Peyer's patch (tissue), 4 donors: Measurements from ENCODE around the gene EYA2. TPM values are rescaled to one million over a fixed set of nuclear protein-coding genes. Genes with fewer than 3 reads are reported as not detected.

ENCODE experiments used
- DNase-seq, 3 donors: peaks; one replicate each; pipeline ENCODE4 v3.0.0-alpha.2; 2017 to 2019
- H3K27ac ChIP-seq, 4 donors: fragments of 200-600 bp; sonication (generic); one replicate each; pipeline ENCODE4 v1.5.1; 2016 to 2019
- H3K27me3 ChIP-seq, 2 donors: fragments of 200-600 bp; sonication (generic); one replicate each; pipeline ENCODE4 v1.5.1; 2019
- H3K36me3 ChIP-seq, 3 donors: fragments of 200-600 bp; sonication (generic); one replicate each; pipeline ENCODE4 v1.5.1; 2016 to 2019
- H3K4me1 ChIP-seq, 4 donors: fragments of 200-600 bp; sonication (generic); one replicate each; pipeline ENCODE4 v1.5.1; 2016 to 2019
- H3K4me3 ChIP-seq, 4 donors: fragments of 200-600 bp; sonication (generic); 1 replicate in 3 of 4; 2 replicates in 1 of 4; pipeline ENCODE4 v1.5.1; 2016 to 2019; ENCODE audit warnings: mild to moderate bottlenecking in 1 of 4
- H3K9me3 ChIP-seq, 4 donors: fragments of 200-600 bp; sonication (generic); one replicate each; pipeline ENCODE4 v1.5.1; 2016 to 2019; ENCODE audit warnings: mild to moderate bottlenecking in 1 of 4
- POLR2A ChIP-seq, 2 donors: fragments of 450-650 bp; IDR thresholded peaks; one replicate each; pipeline ENCODE4 v1.5.1; 2017; ENCODE audit warnings: antibody characterized with exemption in 2 of 2, mild to moderate bottlenecking in 2 of 2, moderate library complexity in 2 of 2
- total RNA-seq, 4 donors: library from RNA; depleted of rRNA; stranded (reverse); fragments of >200 nt; gene quantifications; one replicate each; pipeline ENCODE4 v1.1.0, GENCODE V29; 2016
- TF ChIP-seq, protein P1 (sequence below), 6 experiments: fragments of 450-650 bp in 4 of 6; fragments of 200-600 bp in 2 of 6; sonication (generic) in 1 of 6; IDR thresholded peaks; one replicate each; pipeline ENCODE4 v1.5.1; 2017 to 2019; ENCODE audit warnings: antibody characterized with exemption in 6 of 6, mild to moderate bottlenecking in 3 of 6, moderate library complexity in 1 of 6

Gene EYA2
- total RNA-seq, 4 donors from 2014 or later: 0.40 to 1.7 TPM; not detected in 2

- no peak for DNase-seq
- Histone ChIP-seq H3K4me3 (no peak overlapping the region), H3K36me3 (no peaks in the 10 kb centered on the region), H3K27me3 (no peaks in the 10 kb centered on the region), H3K9me3 (no peaks in the 10 kb centered on the region), H3K4me1 (no peaks in the 10 kb centered on the region), H3K27ac (no peak overlapping the region)
- TF ChIP-seq POLR2A (IDR thresholded peaks at IDR 0.05): no peak
- TF ChIP-seq, protein P1, sequence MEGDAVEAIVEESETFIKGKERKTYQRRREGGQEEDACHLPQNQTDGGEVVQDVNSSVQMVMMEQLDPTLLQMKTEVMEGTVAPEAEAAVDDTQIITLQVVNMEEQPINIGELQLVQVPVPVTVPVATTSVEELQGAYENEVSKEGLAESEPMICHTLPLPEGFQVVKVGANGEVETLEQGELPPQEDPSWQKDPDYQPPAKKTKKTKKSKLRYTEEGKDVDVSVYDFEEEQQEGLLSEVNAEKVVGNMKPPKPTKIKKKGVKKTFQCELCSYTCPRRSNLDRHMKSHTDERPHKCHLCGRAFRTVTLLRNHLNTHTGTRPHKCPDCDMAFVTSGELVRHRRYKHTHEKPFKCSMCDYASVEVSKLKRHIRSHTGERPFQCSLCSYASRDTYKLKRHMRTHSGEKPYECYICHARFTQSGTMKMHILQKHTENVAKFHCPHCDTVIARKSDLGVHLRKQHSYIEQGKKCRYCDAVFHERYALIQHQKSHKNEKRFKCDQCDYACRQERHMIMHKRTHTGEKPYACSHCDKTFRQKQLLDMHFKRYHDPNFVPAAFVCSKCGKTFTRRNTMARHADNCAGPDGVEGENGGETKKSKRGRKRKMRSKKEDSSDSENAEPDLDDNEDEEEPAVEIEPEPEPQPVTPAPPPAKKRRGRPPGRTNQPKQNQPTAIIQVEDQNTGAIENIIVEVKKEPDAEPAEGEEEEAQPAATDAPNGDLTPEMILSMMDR (IDR thresholded peaks at IDR 0.05): no peak
These were observed 156.4 kb downstream of the EYA2 start for GRCh38 chr20:47050996-47051395.

DNA sequence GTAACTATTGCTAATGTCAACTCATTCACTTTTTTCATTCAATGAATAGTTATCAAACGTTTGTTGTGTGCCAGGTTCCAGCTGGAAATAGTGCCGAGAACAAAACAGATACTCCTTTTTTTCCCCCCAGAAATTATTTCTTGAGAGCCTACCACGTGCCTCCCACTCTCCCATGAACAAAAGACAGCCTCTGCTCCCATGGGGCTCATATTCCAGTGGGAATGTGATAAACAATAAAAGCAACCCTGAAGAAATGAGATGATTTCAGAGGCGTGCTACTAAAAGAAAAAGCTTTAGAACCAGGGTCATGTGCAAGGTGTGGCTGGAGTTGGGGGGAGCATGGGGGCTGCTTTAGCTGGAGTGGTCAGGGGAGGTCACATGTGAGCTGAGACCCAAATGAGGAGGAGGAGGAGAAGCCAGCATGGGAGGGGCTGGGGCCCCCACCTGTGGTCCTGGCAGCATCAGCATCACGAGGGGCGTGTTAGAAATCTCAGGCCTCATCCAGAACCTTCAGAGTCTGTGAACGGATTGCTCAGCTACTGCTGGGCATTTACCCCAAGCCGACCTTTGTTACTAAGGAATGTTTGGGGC is 157.4 kb downstream of the EYA2 start:
- H3K4me3 ChIP-seq: no peak overlapping the region
- H3K27ac ChIP-seq: no peak overlapping the region
- TF ChIP-seq, protein P1 (IDR thresholded peaks at IDR 0.05): no peak
- TF ChIP-seq POLR2A (IDR thresholded peaks at IDR 0.05): no peak
- H3K27me3 ChIP-seq: no peaks in the 10 kb centered on the region
- H3K9me3 ChIP-seq: no peaks in the 10 kb centered on the region
- no peaks in the 10 kb centered on the region for H3K36me3 ChIP-seq
- no peaks in the 10 kb centered on the region for H3K4me1 ChIP-seq
- no peak for DNase-seq

DNA sequence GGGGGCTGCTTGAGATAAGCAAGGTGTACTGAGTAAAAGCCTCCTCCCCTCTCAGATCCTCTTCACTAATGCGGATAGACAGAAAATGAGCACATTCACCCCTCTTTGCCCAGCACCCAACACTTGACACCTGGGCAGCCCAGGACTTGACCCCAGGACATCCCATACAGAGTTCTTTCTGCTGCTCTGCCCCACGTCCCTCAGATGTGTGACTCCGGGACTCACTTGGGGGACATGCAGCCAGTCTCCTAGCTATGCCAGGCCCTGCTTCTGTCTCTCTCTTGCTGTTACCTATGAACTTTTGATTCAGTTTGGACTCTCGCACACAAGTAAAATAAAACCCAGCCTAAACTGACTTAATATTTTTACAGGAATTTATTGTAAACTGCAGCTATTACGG is 159.9 kb downstream of the EYA2 start:
- TF ChIP-seq, protein P1 (IDR thresholded peaks at IDR 0.05): no peak
- TF ChIP-seq POLR2A (IDR thresholded peaks at IDR 0.05): no peak

DNA sequence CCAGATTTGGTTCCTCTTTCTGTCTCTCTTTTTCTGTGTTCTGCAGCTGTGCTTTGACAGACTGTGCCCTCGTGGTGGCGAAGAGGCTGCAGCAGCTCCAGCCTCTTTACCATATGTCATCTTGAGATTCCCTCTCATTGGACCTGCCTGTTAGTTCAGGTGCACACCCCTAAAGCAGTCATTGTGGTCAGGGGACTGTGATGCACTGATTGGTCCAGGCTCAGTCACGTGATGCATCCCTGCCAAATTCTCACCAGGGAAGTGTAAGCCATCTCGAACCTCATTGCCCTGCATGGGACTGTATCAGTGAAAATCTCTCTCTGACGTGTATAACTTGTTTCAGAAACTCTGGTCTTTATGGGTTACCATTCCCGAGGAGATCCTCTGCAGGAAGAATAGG is 160.3 kb downstream of the EYA2 start:
- no peak overlapping the region for H3K27ac ChIP-seq
- H3K9me3 ChIP-seq: no peaks in the 10 kb centered on the region
- TF ChIP-seq, protein P1 (IDR thresholded peaks at IDR 0.05): no peak
- TF ChIP-seq POLR2A (IDR thresholded peaks at IDR 0.05): no peak
- no peaks in the 10 kb centered on the region for H3K4me1 ChIP-seq
- no peaks in the 10 kb centered on the region for H3K36me3 ChIP-seq
- H3K4me3 ChIP-seq: no peak overlapping the region
- H3K27me3 ChIP-seq: no peaks in the 10 kb centered on the region
- no peak for DNase-seq

More for the DNA sequence above, 159.9 kb downstream of the EYA2 start:
- no peaks in the 10 kb centered on the region for H3K4me1 ChIP-seq
- no peaks in the 10 kb centered on the region for H3K36me3 ChIP-seq
- no peak overlapping the region for H3K4me3 ChIP-seq
- H3K27ac ChIP-seq: no peak overlapping the region
- H3K27me3 ChIP-seq: no peaks in the 10 kb centered on the region
- no peaks in the 10 kb centered on the region for H3K9me3 ChIP-seq
- DNase-seq: no peak

GRCh38 chr20:47055699-47056369 is 161.2 kb downstream of the EYA2 start:
- Histone ChIP-seq H3K4me1 (no peaks in the 10 kb centered on the region), H3K9me3 (no peaks in the 10 kb centered on the region), H3K27me3 (no peaks in the 10 kb centered on the region), H3K4me3 (no peak overlapping the region), H3K36me3 (no peaks in the 10 kb centered on the region), H3K27ac (no peak overlapping the region)
- no peak for TF ChIP-seq POLR2A (IDR thresholded peaks at IDR 0.05)
- TF ChIP-seq, protein P1 (IDR thresholded peaks at IDR 0.05): no peak
- no peak for DNase-seq
